ENCODE results near the gene HERC2. TPM values are rescaled to one million over a fixed set of nuclear protein-coding genes. Genes with fewer than 3 reads are reported as not detected.
"Not testable (repeated sequence)": the region's sequence is repeated elsewhere in the genome, so short reads cannot be mapped to it uniquely, and the experiment has no call there.

HERC2 gene
- total RNA-seq, 4 donors from 2014 or later: 42.8 to 77.7 (median 44.4) TPM

DNA sequence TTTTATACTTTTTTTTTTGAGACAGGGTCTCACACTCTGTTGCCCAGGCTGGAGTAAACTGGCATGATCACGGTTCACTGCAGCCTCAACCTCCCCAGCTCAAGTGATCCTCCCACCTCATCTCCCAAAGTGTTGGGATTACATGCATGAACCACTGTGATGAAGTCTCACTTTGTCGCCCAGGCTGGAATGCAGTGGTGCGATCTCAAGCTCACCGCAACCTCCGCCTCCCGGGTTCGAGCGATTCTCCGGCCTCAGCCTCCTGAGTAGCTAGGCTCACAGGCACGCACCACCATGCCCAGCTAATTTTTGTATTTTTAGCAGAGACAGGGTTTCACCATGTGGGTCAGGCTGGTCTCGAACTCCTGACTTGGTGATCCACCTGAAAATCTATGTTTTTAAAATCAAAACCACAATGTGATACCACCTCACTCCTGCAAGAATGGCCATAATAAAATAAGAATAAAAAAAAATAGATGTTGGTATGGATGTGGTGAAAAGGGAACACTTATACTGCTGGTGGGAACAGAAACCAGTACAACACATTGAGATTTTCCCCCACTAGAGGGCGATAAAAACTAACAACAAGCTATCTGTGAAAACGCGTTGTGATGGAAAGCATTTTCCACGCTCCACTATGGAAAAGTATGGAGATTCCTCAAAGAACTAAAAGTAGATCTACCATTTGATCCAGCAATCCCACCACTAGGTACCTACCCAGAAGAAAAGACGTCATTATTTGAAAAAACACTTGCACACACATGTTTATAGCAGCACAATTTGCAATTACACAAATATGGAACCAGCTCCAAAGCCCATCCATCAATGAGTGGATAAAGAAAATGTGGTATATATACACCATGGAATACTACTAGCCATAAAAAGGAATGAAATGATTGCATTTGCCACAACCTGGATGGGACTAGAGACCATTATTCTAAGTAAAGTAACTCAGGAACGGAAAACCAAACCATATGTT lies 196.0 kb downstream of the HERC2 start:
- no peak for DNase-seq (ENCODE audit: low spot score)
- no peak for ATAC-seq (ENCODE audit: low FRiP score)
- TF ChIP-seq CTCF (IDR thresholded peaks at IDR 0.05): no peak

DNA sequence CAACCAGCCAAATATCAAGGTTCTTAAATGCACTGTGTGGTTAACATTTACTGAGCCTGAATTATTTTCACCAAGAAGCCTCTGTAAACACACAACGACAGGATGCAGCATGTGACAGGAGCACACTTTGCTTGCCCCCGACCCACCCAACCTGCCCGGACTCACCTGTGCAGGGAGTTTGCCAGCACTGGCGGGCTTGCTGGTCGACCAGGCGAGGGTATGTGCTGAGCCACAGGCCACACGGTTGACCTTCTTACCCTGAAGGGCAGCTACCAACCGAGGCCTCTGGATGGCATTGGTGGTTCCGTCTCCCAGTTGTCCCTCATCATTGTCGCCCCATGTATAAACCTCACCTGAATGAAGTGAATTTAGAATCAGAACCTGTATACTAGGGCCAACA lies 197.1 kb downstream of the HERC2 start:
- TF ChIP-seq CTCF (IDR thresholded peaks at IDR 0.05): no peak
- DNase-seq (ENCODE audit: low spot score) (no peak), ATAC-seq (ENCODE audit: low FRiP score) (no peak)

DNA sequence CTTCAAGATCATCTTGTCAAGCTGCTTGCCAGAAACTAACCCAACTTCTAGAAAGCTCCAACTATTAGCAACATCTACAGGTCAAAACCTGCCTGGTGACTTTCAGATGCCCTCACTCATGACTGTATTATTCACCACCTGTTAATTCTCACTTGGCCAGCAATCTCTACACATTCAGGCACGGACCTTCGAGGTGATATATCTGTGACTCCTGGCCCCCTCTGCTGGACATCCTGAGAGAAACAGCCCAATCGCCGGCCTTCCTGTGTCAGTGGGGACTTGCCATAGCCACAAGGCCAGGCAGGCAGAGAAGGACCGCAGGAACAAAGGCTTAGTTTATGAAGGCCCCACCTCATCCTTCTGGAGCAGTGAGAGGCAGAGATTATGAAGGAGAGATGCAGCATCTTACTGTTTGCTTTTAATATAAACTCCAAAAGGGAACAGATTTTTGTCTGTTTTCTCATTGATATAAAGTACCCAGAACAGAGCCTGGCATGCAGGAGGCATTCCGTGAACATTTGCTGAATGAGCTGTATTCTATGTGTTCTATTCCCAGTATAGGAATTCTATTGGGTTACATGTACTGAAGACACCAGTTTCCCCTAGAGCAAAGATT lies 198.5 kb downstream of the HERC2 start:
- ATAC-seq (ENCODE audit: low FRiP score) (peak; percentile 69), DNase-seq (ENCODE audit: low spot score) (no peak)
- TF ChIP-seq CTCF (IDR thresholded peaks at IDR 0.05): no peak

DNA sequence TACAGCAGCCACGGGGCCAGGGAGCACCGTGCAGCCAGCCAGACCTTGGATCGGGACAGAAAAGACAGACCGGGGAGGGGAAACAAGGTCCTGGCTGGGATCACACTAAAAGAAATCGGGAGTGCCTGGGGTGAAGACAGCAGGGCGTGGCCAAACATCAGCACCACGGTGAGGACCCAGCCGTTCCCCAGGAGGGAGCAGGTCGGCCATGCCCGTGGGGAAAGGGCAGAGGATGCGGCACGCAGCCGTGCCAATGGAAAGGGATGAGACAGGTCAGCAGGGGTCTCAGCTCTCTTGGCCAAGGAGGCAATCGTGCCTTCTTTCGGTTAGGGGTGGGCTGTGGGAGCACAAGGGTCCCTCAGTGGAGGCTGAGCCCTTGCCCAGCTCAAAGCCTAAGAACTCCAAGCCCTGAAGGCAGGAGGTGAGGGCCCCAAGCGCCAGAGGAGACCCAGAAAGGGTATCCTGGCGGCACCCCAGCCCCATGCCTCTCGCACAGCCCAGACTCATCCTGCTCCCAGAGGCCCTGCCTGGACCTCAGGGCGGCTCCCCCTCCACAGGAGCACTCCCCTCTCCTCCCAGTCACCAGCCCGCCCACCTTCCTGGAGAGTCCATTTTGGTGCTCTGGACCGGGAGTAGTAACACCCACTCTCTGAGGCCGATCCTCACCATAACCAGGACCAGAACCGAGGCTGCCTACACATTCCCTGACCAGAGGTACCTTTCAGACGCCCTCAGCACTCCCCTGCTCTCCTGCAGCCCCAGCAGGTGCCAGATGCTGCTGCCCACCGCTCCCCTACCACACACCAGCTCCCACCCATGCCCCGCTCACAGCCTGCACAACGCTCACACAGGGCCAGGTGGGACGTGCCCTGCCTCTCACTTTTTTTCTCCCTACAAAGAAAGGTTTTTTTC lies 199.7 kb downstream of the HERC2 start:
- no peak for TF ChIP-seq CTCF (IDR thresholded peaks at IDR 0.05)
- DNase-seq (ENCODE audit: low spot score) (no peak), ATAC-seq (ENCODE audit: low FRiP score) (no peak)

DNA sequence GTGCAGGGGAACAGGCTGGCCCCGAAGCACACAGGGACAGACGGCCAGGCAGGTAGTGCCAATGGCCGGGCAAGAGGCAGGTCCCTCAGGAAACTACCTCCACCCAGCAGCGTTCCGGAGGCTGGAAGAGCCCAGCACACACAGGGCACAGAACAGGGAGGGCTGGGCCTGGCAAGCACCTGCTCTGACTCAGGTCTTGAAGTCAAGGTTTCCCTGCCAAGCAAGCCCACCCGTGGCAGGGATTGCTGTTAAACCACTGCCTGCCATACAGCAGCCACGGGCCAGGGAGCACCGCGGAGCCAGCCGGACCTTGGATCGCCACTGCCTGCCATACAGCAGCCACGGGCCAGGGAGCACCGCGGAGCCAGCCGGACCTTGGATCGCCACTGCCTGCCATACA lies 200.4 kb downstream of the HERC2 start:
- not testable (repeated sequence) for DNase-seq (ENCODE audit: low spot score)

GRCh38 chr15:28120359-28120640 lies 201.7 kb downstream of the HERC2 start:
- no peak for TF ChIP-seq CTCF (IDR thresholded peaks at IDR 0.05)
- DNase-seq (ENCODE audit: low spot score) (no peak), ATAC-seq (ENCODE audit: low FRiP score) (no peak)

More for the DNA sequence above, 200.4 kb downstream of the HERC2 start:
- not testable (repeated sequence) for ATAC-seq (ENCODE audit: low FRiP score)

- TF ChIP-seq CTCF (IDR thresholded peaks at IDR 0.05): no peak
- ATAC-seq (ENCODE audit: low FRiP score): no peak
- DNase-seq (ENCODE audit: low spot score): no peak
Observed at GRCh38 chr15:28118531-28118930, 203.4 kb downstream of the HERC2 start.

Data from omental fat pad (tissue), 4 donors.